T-helper 17 cell (primary cell): ENCODE data around the gene DTNB. TPM values are rescaled to one million over a fixed set of nuclear protein-coding genes. Genes with fewer than 3 reads are reported as not detected.
"Not testable (repeated sequence)": the region's sequence is repeated elsewhere in the genome, so short reads cannot be mapped to it uniquely, and the experiment has no call there.

ENCODE experiments used
- ATAC-seq: fragments of 150-1000 bp; cut with Tn5 transposase; 2 replicates; pipeline ENCODE4 v1.10.0; 2021; ENCODE audit warnings: mild to moderate bottlenecking, moderate library complexity
- DNase-seq, 3 donors: peaks; one replicate each; pipeline versions ENCODE4 v3.0.0 to v3.0.0-alpha.2; 2020 to 2021
- H3K9me3 ChIP-seq: one replicate; pipeline ENCODE4 v1.7.0; 2013; ENCODE audit warnings: low read length, mild to moderate bottlenecking; ENCODE audit not compliant: control insufficient read depth, poor library complexity, severe bottlenecking
- H3K27ac Mint-ChIP-seq: one replicate; pipeline ENCODE4 v1.8.0; 2022; ENCODE audit warnings: mild to moderate bottlenecking, moderate library complexity, mixed read lengths
- H3K27me3 Mint-ChIP-seq: one replicate; pipeline ENCODE4 v1.8.0; 2022; ENCODE audit warnings: mixed read lengths
- H3K36me3 Mint-ChIP-seq: one replicate; pipeline ENCODE4 v1.8.0; 2022; ENCODE audit warnings: low read depth, mixed read lengths
- H3K4me1 Mint-ChIP-seq: one replicate; pipeline ENCODE4 v1.8.0; 2022; ENCODE audit warnings: mild to moderate bottlenecking, mixed read lengths
- H3K4me3 Mint-ChIP-seq: one replicate; pipeline ENCODE4 v1.8.0; 2022; ENCODE audit warnings: mild to moderate bottlenecking, moderate library complexity, mixed read lengths
- total RNA-seq, 4 donors: library from RNA in 2 of 4; stranded (reverse) in 2 of 4; gene quantifications; one replicate each; pipeline ENCODE4 v1.2.3 and lab custom pipeline; 2022 to 2026

DTNB gene
- total RNA-seq, 2 donors from 2014 or later = 32.3 to 36.3 TPM

DNA sequence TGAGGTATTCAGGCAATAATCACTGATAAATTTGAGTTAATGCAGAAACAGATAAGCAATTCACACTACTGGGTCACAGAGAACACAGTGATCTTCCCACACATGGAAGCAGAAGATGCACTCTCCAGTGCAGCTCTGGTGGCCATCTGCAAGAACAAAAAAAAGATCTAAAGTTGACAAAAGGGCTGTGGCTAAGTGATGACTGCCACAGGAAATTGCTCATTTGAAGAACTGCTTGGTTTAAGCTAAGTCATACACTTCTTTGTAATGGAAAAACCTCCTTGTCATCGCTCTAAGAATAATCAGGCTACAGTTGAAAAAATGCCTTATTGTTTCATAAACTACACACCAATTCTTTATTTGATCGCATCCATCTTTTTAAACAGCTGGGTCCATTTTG is 115.1 kb downstream of the DTNB start:
- Mint-ChIP-seq H3K27ac (no peak overlapping the region), H3K27me3 (no peaks in the 10 kb centered on the region), H3K4me3 (no peak overlapping the region), H3K4me1 (peaks cover 25% of the 10 kb centered on the region), H3K36me3 (no peaks in the 10 kb centered on the region)
- ATAC-seq (peak; percentile 72), DNase-seq (no peak)
- H3K9me3 ChIP-seq = no peaks in the 10 kb centered on the region

DNA sequence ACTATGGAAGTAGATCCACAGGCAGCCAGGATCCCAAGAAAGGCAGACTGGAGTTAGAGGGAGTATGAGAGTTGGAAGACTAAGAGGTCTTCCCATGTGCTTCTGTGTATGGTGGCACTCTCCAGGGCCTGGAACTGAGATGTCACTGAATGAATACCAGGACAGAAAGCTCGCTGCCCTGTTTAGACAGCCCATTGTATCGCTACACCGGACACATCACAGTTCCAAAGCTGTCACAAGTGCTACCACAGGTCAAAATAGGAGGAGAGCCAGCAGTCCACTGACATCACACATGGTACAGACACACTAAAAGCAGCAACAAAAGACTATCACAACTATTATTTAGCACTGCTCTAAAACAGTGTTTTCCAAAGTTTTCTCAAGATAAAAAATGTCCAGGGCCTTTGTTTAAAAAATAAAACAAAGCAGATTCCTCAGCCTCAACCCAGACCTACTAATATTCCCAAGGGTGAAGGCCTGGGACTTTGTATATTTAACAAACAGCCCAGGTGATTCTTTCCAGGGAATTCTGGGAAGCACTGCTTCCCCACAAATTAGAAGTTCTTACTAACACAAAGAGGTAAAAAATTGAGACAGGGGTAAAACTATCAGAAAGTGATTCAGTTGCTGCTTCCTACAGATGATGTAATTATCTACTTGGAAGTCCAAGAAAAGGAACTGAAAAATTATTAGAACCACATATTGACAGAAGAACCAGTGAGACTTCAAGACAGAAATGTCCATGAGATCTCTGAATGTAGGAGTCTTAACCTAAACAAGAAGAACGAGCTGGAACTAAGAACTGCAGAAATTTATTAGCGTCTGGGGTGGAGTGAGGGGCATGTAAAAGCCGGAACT is 116.0 kb downstream of the DTNB start:
- Mint-ChIP-seq H3K36me3 (peaks cover under 1% of the 10 kb centered on the region), H3K4me1 (peaks cover 25% of the 10 kb centered on the region), H3K27ac (no peak overlapping the region), H3K4me3 (peak overlapping the region; percentile 25), H3K27me3 (no peaks in the 10 kb centered on the region)
- DNase-seq (no peak), ATAC-seq (no peak)
- H3K9me3 ChIP-seq = no peaks in the 10 kb centered on the region

DNA sequence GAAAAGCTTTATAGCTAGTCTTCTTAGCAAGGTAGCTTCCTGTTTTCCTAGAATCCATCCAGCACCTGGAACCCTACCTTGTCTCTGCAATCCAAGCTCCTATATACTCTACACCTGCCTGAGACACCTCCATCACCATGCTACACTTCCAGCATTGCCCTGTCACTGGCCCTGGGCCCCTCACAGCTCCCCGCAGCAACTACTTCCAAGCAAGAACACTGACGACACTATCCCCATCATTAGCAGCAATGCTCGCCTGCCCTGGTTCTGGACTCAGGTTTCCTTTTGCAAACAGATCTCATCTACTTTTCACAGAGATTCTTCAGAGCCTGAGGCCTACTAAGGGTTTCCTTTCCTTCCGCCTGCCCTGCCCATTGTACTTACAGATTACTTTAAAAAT is 121.1 kb downstream of the DTNB start:
- H3K9me3 ChIP-seq = no peaks in the 10 kb centered on the region
- H3K4me1 Mint-ChIP-seq = peaks cover 6% of the 10 kb centered on the region
- H3K36me3 Mint-ChIP-seq = peaks cover 10% of the 10 kb centered on the region
- DNase-seq = no peak
- H3K27me3 Mint-ChIP-seq = no peaks in the 10 kb centered on the region
- H3K27ac Mint-ChIP-seq = peak overlapping the region; percentile 16
- H3K4me3 Mint-ChIP-seq = no peak overlapping the region
- no peak for ATAC-seq

DNA sequence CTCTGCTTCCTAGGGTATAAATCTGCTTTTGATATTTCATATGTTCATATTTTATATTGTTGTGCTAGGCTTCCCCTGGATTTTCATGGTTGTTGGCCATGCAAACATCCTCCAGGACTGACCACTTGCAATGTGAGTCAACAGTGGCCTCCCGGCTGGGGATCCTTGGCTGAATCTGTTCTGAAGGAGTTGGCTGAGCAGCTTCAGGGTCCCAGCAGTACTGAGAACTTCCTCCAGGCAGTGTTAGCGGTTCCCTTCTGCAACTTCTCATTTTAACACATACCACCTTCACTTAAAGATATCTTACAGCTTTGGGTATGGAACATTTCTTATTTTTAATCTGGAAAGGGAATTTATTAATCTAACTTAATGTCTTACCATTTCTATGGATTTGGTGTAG is 122.1 kb downstream of the DTNB start:
- ATAC-seq (no peak), DNase-seq (no peak)
- no peaks in the 10 kb centered on the region for H3K9me3 ChIP-seq
- Mint-ChIP-seq H3K4me1 (peaks cover 6% of the 10 kb centered on the region), H3K4me3 (no peak overlapping the region), H3K36me3 (peaks cover 10% of the 10 kb centered on the region), H3K27ac (no peak overlapping the region), H3K27me3 (no peaks in the 10 kb centered on the region)

DNA sequence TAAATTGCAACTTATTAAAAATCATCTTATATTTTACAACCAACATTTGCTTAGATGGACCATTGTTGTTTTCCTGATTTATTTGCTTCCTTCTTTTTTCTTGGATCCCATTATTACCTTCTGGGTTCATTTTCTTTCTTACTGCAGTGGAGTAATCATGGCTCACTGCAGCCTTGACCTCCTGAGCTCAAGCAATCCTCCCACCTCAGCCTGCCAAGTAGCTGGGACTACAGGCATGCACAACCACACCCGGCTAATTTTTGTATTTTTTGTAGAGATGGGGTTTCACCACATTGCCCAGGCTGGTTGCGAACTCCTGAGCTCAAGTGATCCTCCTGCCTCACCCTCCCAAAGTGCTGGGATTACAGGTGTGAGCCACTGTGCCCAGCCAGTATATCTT is 123.8 kb downstream of the DTNB start:
- H3K27me3 Mint-ChIP-seq, ATAC-seq, H3K4me3 Mint-ChIP-seq, H3K4me1 Mint-ChIP-seq, H3K9me3 ChIP-seq, H3K27ac Mint-ChIP-seq, DNase-seq: not testable (repeated sequence)
- H3K36me3 Mint-ChIP-seq = peaks cover 10% of the 10 kb centered on the region

DNA sequence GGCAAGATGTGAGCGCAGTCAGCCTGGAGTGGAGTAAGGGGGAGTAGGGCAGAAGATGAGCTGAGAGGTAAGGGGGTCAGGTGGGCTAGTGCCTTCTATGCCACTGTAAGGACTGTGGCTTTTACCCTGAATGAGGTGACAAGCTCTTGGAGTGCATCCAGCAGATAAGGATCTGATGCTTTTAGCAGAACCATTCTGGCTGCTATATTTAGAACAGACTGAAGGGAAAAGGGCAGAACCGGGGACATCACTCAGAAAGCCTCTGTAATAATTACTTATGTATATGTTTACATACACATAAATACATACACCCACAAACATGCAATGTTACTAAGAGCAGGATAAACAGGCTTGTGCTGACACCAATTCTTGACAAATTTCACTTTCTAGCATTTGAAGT is 124.8 kb downstream of the DTNB start:
- ATAC-seq = no peak
- Mint-ChIP-seq H3K4me1 (peaks cover 8% of the 10 kb centered on the region), H3K36me3 (peaks cover 10% of the 10 kb centered on the region), H3K4me3 (no peak overlapping the region), H3K27ac (no peak overlapping the region), H3K27me3 (no peaks in the 10 kb centered on the region)
- DNase-seq = no peak
- H3K9me3 ChIP-seq = no peaks in the 10 kb centered on the region

- no peaks in the 10 kb centered on the region for H3K27me3 Mint-ChIP-seq
- H3K27ac Mint-ChIP-seq = no peak overlapping the region
- no peak overlapping the region for H3K4me3 Mint-ChIP-seq
- H3K9me3 ChIP-seq = no peaks in the 10 kb centered on the region
- ATAC-seq (no peak), DNase-seq (no peak)
- H3K4me1 Mint-ChIP-seq = peaks cover 8% of the 10 kb centered on the region
- peaks cover 5% of the 10 kb centered on the region for H3K36me3 Mint-ChIP-seq
Observed at GRCh38 chr2:25546852-25547251, 126.5 kb downstream of the DTNB start.

DNA sequence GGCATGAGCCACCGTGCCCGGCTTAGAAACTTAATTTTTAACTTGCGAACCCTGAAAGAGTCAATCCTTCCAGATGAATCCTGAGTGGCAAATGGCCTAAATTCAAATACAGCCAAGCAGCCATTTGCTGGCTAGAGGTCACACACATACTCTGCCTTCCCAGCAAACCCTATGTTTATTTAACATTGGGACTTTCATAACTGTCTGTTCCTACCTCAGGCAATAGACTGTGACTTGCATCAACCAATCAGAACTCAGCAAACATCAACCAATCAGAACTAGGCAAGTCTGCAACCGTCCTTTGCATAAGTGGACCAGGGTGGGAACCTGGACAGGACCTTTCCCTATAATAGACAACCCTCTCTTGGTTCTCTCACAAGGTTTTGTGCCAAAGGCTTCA is 127.5 kb downstream of the DTNB start:
- Mint-ChIP-seq H3K4me3 (no peak overlapping the region), H3K27ac (no peak overlapping the region), H3K4me1 (peaks cover 7% of the 10 kb centered on the region), H3K27me3 (no peaks in the 10 kb centered on the region), H3K36me3 (peaks cover 4% of the 10 kb centered on the region)
- no peak for ATAC-seq
- no peak for DNase-seq
- no peaks in the 10 kb centered on the region for H3K9me3 ChIP-seq

- H3K9me3 ChIP-seq = no peaks in the 10 kb centered on the region
- Mint-ChIP-seq H3K4me1 (peaks cover 5% of the 10 kb centered on the region), H3K4me3 (no peak overlapping the region), H3K27me3 (no peaks in the 10 kb centered on the region), H3K36me3 (peaks cover 3% of the 10 kb centered on the region), H3K27ac (no peak overlapping the region)
- no peak for ATAC-seq
- no peak for DNase-seq
Observed at GRCh38 chr2:25544445-25544844, 128.9 kb downstream of the DTNB start.

DNA sequence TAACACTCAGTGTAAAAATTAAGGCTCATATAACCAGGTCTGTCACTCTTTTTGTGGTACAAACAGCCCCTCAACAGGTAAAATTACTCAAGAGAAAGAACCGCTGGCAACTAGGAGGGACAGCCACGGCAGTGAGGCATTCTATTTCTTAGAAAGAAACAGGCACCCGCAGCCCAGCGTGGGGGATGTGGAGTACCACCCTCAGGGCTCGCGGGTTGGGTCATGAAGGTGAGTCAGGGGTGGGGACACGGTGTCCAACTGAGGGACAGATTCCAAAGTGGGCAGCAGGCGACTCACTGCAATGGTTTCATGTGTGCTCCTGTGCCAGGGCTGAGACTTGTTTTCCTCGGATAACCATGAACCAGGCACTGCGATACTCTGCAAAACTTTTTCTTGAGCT is 129.4 kb downstream of the DTNB start:
- no peaks in the 10 kb centered on the region for H3K27me3 Mint-ChIP-seq
- peaks cover 5% of the 10 kb centered on the region for H3K4me1 Mint-ChIP-seq
- no peak overlapping the region for H3K27ac Mint-ChIP-seq
- H3K36me3 Mint-ChIP-seq = peaks cover 3% of the 10 kb centered on the region
- no peak for ATAC-seq
- no peak overlapping the region for H3K4me3 Mint-ChIP-seq
- no peak for DNase-seq
- H3K9me3 ChIP-seq = no peaks in the 10 kb centered on the region

DNA sequence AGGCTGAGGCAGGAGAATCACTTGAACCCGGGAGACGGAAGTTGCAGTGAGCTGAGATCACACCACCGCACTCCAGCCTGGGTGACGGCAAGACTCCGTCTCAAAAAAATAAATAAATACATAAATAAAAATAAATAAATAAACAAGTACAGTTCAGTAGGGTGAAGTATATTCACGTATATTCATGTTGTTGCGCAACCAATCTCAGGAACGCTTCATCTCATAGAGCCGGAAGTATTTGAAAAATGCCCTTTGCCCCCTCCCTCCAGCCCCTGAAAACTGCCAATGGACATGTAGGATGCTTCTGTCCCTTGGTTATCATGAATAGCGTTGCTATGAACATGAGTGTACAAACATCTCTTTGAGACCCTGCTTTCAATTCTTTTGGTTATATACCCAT is 132.0 kb downstream of the DTNB start:
- H3K4me1 Mint-ChIP-seq = peaks cover 2% of the 10 kb centered on the region
- no peak overlapping the region for H3K4me3 Mint-ChIP-seq
- no peak for ATAC-seq
- DNase-seq = no peak
- no peak overlapping the region for H3K27ac Mint-ChIP-seq
- H3K9me3 ChIP-seq = no peaks in the 10 kb centered on the region
- no peaks in the 10 kb centered on the region for H3K27me3 Mint-ChIP-seq
- no peaks in the 10 kb centered on the region for H3K36me3 Mint-ChIP-seq

DNA sequence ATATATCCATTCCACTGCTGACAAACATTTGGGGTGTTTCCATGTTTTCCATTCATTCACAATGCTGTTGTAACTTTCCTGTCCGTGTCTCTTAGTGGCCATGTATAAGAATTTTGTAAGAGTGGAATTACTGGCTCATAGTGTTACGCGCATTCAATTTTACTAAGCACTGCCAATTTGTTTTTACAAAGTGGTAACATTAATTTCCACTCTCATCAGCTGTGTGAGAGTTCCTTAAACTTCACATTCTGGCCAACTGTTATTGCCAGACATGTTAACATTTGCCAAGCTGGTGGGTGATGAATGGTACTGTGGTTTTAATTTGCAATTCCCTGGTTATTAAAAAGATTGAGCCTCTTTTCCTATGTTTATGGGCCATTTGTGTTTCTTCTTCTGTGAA is 134.2 kb downstream of the DTNB start:
- no peaks in the 10 kb centered on the region for H3K27me3 Mint-ChIP-seq
- H3K4me3 Mint-ChIP-seq = no peak overlapping the region
- no peak for DNase-seq
- H3K9me3 ChIP-seq = no peaks in the 10 kb centered on the region
- no peak for ATAC-seq
- H3K4me1 Mint-ChIP-seq = no peaks in the 10 kb centered on the region
- no peaks in the 10 kb centered on the region for H3K36me3 Mint-ChIP-seq
- no peak overlapping the region for H3K27ac Mint-ChIP-seq

GRCh38 chr2:25537526-25537925 is 135.9 kb downstream of the DTNB start:
- DNase-seq = no peak
- Mint-ChIP-seq H3K27me3 (no peaks in the 10 kb centered on the region), H3K36me3 (no peaks in the 10 kb centered on the region), H3K4me1 (peaks cover 4% of the 10 kb centered on the region), H3K27ac (peak overlapping the region; percentile 21), H3K4me3 (no peak overlapping the region)
- no peak for ATAC-seq
- H3K9me3 ChIP-seq = no peaks in the 10 kb centered on the region
